ENCODE data around the gene NLRP9. TPM values are rescaled to one million over a fixed set of nuclear protein-coding genes. Genes with fewer than 3 reads are reported as not detected.

Gene NLRP9
- total RNA-seq, 1 donor from 2014 or later, result not detected

GRCh38 chr19:55683449-55684261 is 54.5 kb downstream of the NLRP9 start:
- intact Hi-C loops (cut with DNase I), result no loop called here
- H3K36me3 ChIP-seq, result peaks cover 2 to 68% of the 10 kb centered on the region in 2 donors

DNA sequence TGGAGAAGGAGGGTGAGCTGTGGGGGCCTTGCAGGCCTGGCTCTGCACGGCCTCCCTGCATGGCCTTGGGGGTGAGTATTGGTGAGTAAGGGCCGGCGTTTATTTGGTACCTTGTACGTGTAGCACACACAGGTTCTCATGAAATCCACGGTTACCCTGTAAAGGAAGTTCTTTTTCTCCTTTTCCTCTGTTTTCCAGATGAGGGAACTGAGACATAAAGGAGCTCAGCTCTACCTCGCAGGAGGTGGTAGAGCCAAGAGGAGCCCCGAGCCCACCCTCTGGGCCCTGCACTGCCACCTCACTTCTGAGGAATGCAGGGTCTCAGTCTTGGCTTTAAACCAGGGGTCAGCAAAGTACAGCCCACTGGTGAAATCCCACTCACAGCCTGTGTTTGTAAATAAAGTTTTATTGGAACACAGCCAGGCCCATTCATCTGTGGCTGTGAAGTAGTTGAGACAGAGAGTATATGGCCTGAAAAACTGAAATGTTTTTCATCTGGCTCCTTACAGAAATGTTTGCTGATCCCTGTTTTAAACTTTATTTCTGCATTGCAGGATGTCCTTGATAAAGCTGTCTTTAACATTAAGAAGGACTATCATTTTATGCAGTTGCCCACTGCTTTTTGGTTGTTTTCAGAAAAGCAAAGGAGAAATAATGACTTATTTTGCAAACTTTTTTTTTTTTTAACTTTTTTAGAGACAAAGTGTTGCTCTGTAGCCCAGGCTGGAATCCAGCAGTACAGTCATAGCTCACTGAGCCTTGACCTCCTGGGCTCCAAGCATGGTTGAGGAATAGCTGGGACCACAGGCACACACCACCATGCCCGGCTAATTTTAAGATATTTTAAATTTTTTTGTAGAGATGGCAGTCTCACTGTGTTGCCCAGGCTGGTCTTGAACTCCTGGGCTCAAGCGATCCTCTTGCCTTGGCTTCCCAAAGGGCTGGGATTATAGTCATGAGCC is 56.8 kb downstream of the NLRP9 start:
- peaks cover 2 to 64% of the 10 kb centered on the region in 2 donors for H3K36me3 ChIP-seq
- no peak overlapping the region for H3K4me3 ChIP-seq
- no peak for DNase-seq (ENCODE audit: extremely low spot score in 2 of 2)
- intact Hi-C loops (cut with DNase I), result no loop called here
- no peaks in the 10 kb centered on the region for H3K9me3 ChIP-seq
- H3K27me3 ChIP-seq, result no peaks in the 10 kb centered on the region
- H3K27ac ChIP-seq, result no peak overlapping the region
- peaks cover 43% of the 10 kb centered on the region for H3K4me1 ChIP-seq
- TF ChIP-seq, protein P1, sequence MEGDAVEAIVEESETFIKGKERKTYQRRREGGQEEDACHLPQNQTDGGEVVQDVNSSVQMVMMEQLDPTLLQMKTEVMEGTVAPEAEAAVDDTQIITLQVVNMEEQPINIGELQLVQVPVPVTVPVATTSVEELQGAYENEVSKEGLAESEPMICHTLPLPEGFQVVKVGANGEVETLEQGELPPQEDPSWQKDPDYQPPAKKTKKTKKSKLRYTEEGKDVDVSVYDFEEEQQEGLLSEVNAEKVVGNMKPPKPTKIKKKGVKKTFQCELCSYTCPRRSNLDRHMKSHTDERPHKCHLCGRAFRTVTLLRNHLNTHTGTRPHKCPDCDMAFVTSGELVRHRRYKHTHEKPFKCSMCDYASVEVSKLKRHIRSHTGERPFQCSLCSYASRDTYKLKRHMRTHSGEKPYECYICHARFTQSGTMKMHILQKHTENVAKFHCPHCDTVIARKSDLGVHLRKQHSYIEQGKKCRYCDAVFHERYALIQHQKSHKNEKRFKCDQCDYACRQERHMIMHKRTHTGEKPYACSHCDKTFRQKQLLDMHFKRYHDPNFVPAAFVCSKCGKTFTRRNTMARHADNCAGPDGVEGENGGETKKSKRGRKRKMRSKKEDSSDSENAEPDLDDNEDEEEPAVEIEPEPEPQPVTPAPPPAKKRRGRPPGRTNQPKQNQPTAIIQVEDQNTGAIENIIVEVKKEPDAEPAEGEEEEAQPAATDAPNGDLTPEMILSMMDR (IDR thresholded peaks at IDR 0.05), result no peak

More at GRCh38 chr19:55683449-55684261, 54.5 kb downstream of the NLRP9 start:
- TF ChIP-seq, protein P1 (IDR thresholded peaks at IDR 0.05), result no peak
- no peak for TF ChIP-seq POLR2AphosphoS5 (IDR thresholded peaks at IDR 0.05; ENCODE audit: insufficient read depth in 1 of 2, low read depth in 1 of 2)
- H3K27me3 ChIP-seq, result no peaks in the 10 kb centered on the region
- no peaks in the 10 kb centered on the region for H3K9me3 ChIP-seq
- H3K27ac ChIP-seq, result no peak overlapping the region
- peaks cover 21% of the 10 kb centered on the region for H3K4me1 ChIP-seq
- no peak overlapping the region for H3K4me3 ChIP-seq
- no peak for DNase-seq (ENCODE audit: extremely low spot score in 2 of 2)

DNA sequence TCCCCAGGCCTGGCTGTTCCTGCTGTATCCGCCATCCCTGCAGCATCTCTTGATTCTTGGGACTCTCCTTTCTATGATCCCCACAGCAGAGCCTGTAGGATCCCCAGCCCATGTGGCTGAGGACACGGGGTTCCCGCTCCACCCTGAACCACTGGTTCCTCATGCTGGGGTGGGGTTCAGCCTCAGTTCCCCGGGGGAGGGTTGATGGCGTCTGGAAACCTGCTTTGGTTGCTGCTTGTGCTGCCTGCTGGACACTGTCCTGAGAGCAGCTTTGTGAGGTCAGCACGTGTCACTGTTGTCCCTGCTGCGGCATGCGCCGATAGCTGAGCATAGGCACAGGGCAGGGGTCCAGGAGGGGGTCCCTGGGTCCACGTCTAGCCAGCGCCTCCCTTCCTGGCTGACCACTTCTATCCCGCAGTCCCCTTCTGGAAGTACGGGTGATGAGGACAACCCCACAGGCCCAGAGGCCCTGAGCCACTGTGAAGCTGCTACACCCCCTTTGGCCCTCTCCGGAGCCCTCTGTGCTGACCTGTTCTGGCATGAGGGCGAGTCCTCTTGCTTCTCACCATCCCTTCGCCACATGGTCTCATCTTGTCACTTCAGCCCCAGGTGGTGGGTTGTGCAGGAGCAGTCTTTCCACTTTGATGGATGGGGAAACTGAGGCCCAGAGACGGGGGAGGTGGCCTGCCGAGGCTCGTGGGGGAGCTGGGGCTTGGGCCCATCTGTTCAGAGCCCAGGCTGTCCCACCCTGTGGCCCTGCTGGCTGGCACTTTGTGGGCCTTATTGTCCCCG is 57.7 kb downstream of the NLRP9 start:
- H3K4me1 ChIP-seq, result peaks cover 52% of the 10 kb centered on the region
- H3K36me3 ChIP-seq, result peaks cover under 1 to 55% of the 10 kb centered on the region in 2 donors

GRCh38 chr19:55679343-55680257 is 58.6 kb downstream of the NLRP9 start:
- Histone ChIP-seq H3K4me1 (peaks cover 55% of the 10 kb centered on the region), H3K9me3 (no peaks in the 10 kb centered on the region), H3K27me3 (no peaks in the 10 kb centered on the region), H3K4me3 (no peak overlapping the region), H3K36me3 (peaks cover 0 to 51% of the 10 kb centered on the region in 2 donors), H3K27ac (no peak overlapping the region)
- intact Hi-C loops (cut with DNase I), result no loop called here
- TF ChIP-seq, protein P1 (IDR thresholded peaks at IDR 0.05), result no peak
- no peak for TF ChIP-seq POLR2A (IDR thresholded peaks at IDR 0.05)
- TF ChIP-seq POLR2AphosphoS5 (IDR thresholded peaks at IDR 0.05; ENCODE audit: insufficient read depth in 1 of 2, low read depth in 1 of 2), result no peak
- no peak for DNase-seq (ENCODE audit: extremely low spot score in 2 of 2)

More for the DNA sequence above, 57.7 kb downstream of the NLRP9 start:
- no peak overlapping the region for H3K27ac ChIP-seq
- intact Hi-C loops (cut with DNase I), result no loop called here
- no peak overlapping the region for H3K4me3 ChIP-seq
- DNase-seq (ENCODE audit: extremely low spot score in 2 of 2), result no peak
- TF ChIP-seq, protein P1 (IDR thresholded peaks at IDR 0.05), result no peak
- TF ChIP-seq POLR2AphosphoS5 (IDR thresholded peaks at IDR 0.05; ENCODE audit: insufficient read depth in 1 of 2, low read depth in 1 of 2) (no peak), POLR2A (IDR thresholded peaks at IDR 0.05) (no peak)
- H3K9me3 ChIP-seq, result no peaks in the 10 kb centered on the region
- H3K27me3 ChIP-seq, result no peaks in the 10 kb centered on the region
